RWPE1 (cell line): ENCODE data around the gene FAM240A.

Experiments used
- CTCF ChIA-PET: fragments of 350-600 bp; sonication (Branson Sonifier 250); formaldehyde crosslinking; extraction: SDS; loops from one replicate; lab custom pipeline; 2021; lab: Yijun Ruan, JAX
- POLR2A ChIA-PET: fragments of 400-600 bp; formaldehyde crosslinking; extraction: SDS; loops from one replicate; lab custom pipeline; 2020; ENCODE audit warnings: antibody characterized with exemption; ENCODE audit not compliant: low non-redundant PET; lab: Yijun Ruan, JAX
- DNase-seq: peaks from one replicate; pipeline ENCODE4 v3.0.0; 2012; ENCODE audit warnings: low spot score
- H3K27ac ChIP-seq: fragments of 450-650 bp; 2 replicates; pipeline ENCODE4 v1.5.1; 2017
- CTCF ChIP-seq: fragments of 450-650 bp; conservative IDR thresholded peaks from 2 replicates; pipeline ENCODE4 v1.5.1; 2017; ENCODE audit warnings: low read depth, mild to moderate bottlenecking

Gene FAM240A

GRCh38 chr3:46648096-46648495 lies 35.8 kb downstream of the FAM240A start:
- no peak for DNase-seq
- TF ChIP-seq CTCF, result no peak
- H3K27ac ChIP-seq, result no peak overlapping the region
- POLR2A ChIA-PET, result no interaction called here
- CTCF ChIA-PET, result no interaction called here

GRCh38 chr3:46649436-46649835 lies 37.1 kb downstream of the FAM240A start:
- CTCF ChIA-PET, result no interaction called here
- POLR2A ChIA-PET, result interaction anchor here (0.5 kb wide), 1 partner anchor 10 kb away, joined by 3 read pairs; no protein-coding TSS in a partner anchor
- DNase-seq, result no peak
- H3K27ac ChIP-seq, result no peak overlapping the region
- TF ChIP-seq CTCF, result no peak

- ChIA-PET POLR2A (no interaction called here), CTCF (no interaction called here)
- no peak overlapping the region for H3K27ac ChIP-seq
- no peak for DNase-seq
- no peak for TF ChIP-seq CTCF
Measured at GRCh38 chr3:46651084-46651483, 38.8 kb downstream of the FAM240A start.

DNA sequence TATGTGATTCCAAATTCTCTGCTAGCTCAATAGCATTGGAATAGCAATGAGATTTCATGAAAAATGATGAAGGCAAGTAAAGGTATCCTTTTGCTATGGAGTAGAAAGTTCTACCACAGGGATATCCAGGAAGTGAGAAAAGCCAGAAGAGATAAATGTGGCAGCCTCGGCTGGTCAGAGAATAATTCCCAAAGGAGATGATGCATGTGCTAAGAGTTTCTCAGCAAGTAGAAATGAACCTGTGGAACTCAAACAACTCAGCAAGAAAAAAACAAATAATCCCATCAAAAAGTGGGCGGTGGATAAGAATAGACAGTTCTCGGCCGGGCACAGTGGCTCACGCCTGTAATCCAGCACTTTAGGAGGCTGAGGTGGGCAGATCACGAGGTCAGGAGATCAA lies 42.9 kb downstream of the FAM240A start:
- DNase-seq, result no peak
- H3K27ac ChIP-seq, result no peak overlapping the region
- no peak for TF ChIP-seq CTCF
- ChIA-PET POLR2A (no interaction called here), CTCF (no interaction called here)

- CTCF ChIA-PET, result no interaction called here
- POLR2A ChIA-PET, result no interaction called here
- DNase-seq, result no peak
- no peak overlapping the region for H3K27ac ChIP-seq
- TF ChIP-seq CTCF, result no peak
Measured at GRCh38 chr3:46656778-46657556, 44.6 kb downstream of the FAM240A start.

DNA sequence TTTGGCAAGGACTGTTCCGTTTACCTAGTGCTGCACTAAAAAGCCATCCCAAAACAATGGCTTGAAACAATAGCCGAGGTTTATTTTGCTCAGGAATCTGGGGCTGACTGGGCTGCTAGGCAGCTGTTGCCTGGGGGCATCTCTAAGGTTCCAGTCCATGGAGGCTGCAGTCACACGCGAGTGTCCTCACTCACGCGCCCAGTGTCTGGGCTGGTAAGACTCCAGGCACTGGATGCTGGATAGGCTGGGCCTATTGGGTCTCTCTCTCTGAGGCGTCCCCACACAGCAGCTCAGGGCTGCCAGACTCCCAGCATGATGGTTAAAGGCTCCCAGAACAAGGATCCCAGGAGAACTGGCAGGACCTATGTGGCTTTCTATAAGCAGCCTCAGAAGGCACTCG lies 47.0 kb downstream of the FAM240A start:
- POLR2A ChIA-PET, result interaction anchor here (0.6 kb wide), 1 partner anchor 10 kb away, joined by 3 read pairs; no protein-coding TSS in a partner anchor
- DNase-seq, result no peak
- CTCF ChIA-PET, result interaction anchor here (0.6 to 1.0 kb wide), 3 partner anchors 41 to 171 kb away, joined by 3 to 4 read pairs (median 3); no protein-coding TSS in a partner anchor
- no peak for TF ChIP-seq CTCF
- H3K27ac ChIP-seq, result no peak overlapping the region
